ENCODE measurements around the gene CLIC5. TPM values are rescaled to one million over a fixed set of nuclear protein-coding genes. Genes with fewer than 3 reads are reported as not detected.

Gene CLIC5
- total RNA-seq, 1 donor from 2014 or later = 10.9 TPM

DNA sequence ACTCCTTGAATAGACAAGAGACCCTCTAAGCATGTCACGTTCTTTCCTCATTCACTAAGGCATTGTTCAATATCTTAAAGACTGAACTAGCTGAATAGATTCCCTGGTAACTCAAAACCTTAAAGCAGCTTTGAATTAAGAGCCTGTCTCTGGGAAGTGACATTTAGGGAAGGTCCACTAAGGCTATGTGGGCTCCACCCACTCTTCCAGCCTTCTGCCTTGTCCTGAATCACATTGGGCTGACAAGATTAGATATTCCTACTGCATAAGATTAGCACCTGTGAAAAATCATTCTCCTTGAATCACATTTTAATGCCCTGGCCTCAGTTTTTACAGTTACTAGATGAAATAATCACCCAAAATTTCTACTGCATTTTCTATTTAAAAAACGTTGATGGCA lies 36.3 kb downstream of the CLIC5 start:
- Mint-ChIP-seq H3K4me1 (ENCODE audit: unreplicated experiment) (no peaks in the 10 kb centered on the region), H3K4me3 (ENCODE audit: unreplicated experiment) (no peak overlapping the region), H3K9me3 (ENCODE audit: unreplicated experiment) (no peaks in the 10 kb centered on the region), H3K36me3 (ENCODE audit: low read depth, unreplicated experiment) (no peaks in the 10 kb centered on the region), H3K27me3 (ENCODE audit: unreplicated experiment) (no peaks in the 10 kb centered on the region), H3K27ac (ENCODE audit: unreplicated experiment) (no peak overlapping the region)
- TF ChIP-seq, protein P1, sequence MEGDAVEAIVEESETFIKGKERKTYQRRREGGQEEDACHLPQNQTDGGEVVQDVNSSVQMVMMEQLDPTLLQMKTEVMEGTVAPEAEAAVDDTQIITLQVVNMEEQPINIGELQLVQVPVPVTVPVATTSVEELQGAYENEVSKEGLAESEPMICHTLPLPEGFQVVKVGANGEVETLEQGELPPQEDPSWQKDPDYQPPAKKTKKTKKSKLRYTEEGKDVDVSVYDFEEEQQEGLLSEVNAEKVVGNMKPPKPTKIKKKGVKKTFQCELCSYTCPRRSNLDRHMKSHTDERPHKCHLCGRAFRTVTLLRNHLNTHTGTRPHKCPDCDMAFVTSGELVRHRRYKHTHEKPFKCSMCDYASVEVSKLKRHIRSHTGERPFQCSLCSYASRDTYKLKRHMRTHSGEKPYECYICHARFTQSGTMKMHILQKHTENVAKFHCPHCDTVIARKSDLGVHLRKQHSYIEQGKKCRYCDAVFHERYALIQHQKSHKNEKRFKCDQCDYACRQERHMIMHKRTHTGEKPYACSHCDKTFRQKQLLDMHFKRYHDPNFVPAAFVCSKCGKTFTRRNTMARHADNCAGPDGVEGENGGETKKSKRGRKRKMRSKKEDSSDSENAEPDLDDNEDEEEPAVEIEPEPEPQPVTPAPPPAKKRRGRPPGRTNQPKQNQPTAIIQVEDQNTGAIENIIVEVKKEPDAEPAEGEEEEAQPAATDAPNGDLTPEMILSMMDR (IDR thresholded peaks at IDR 0.05; ENCODE audit: unreplicated experiment) = no peak
- DNase-seq (ENCODE audit: low spot score) = no peak

DNA sequence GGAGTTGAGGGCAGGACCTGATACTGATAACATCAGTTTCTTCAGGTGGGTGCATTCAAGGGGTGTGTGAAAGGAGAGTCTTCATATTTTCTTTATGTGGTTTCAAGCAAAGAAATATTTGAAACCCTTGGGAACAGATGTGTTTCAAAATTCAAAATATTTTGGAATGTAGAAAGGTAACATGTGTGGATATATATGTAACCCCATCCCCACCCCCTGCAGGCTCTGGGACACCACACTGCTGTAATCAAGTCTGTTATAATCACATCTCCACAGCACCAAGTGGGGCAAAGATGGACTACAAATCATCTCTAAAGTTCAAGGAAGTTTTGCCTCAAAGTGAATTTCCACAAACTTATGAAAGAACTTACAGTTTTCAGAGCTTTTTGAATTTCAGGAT lies 41.1 kb downstream of the CLIC5 start:
- H3K9me3 Mint-ChIP-seq (ENCODE audit: unreplicated experiment) = no peaks in the 10 kb centered on the region
- no peaks in the 10 kb centered on the region for H3K36me3 Mint-ChIP-seq (ENCODE audit: low read depth, unreplicated experiment)
- no peak overlapping the region for H3K27ac Mint-ChIP-seq (ENCODE audit: unreplicated experiment)
- TF ChIP-seq, protein P1 (IDR thresholded peaks at IDR 0.05; ENCODE audit: unreplicated experiment) = no peak
- H3K4me3 Mint-ChIP-seq (ENCODE audit: unreplicated experiment) = no peak overlapping the region
- H3K27me3 Mint-ChIP-seq (ENCODE audit: unreplicated experiment) = no peaks in the 10 kb centered on the region
- peaks cover 10% of the 10 kb centered on the region for H3K4me1 Mint-ChIP-seq (ENCODE audit: unreplicated experiment)
- DNase-seq (ENCODE audit: low spot score) = no peak

DNA sequence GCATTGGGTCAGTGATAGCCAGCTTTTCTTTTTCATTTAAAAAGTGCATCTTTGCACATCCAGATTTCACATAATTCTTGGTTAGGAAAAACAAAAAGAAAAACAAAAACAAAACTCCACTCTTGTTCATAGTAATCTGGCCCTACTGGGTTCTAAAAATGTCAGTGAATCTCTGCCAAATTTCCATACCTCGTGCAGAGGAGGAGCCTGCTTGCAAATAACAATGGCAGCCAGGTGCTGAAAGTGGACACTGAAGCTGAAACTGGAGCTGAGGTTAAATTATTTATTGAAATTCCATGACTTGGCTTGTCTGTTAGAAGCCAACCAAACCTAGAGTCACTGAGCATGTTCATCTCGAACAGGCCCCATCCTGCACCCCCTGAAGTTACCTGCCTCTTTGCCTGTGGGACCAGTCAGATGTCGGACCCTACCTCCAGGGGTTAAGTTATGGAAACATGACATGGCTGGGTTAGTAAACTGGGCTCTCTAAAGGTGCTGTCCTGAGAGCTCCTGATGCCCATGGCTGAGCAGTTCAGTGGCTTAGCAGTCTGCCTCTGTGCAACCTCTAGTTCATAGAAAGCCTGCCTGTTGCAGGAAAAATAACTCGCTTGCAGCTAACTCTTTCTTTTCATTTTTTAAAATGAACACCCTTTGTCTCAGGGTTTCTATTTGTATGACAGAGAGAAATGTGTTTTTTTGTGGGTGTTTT lies 42.7 kb downstream of the CLIC5 start:
- TF ChIP-seq, protein P1 (IDR thresholded peaks at IDR 0.05; ENCODE audit: unreplicated experiment) = no peak
- no peaks in the 10 kb centered on the region for H3K9me3 Mint-ChIP-seq (ENCODE audit: unreplicated experiment)
- H3K27me3 Mint-ChIP-seq (ENCODE audit: unreplicated experiment) = no peaks in the 10 kb centered on the region
- no peak overlapping the region for H3K4me3 Mint-ChIP-seq (ENCODE audit: unreplicated experiment)
- H3K36me3 Mint-ChIP-seq (ENCODE audit: low read depth, unreplicated experiment) = no peaks in the 10 kb centered on the region
- peaks cover 10% of the 10 kb centered on the region for H3K4me1 Mint-ChIP-seq (ENCODE audit: unreplicated experiment)
- H3K27ac Mint-ChIP-seq (ENCODE audit: unreplicated experiment) = no peak overlapping the region
- DNase-seq (ENCODE audit: low spot score) = no peak

DNA sequence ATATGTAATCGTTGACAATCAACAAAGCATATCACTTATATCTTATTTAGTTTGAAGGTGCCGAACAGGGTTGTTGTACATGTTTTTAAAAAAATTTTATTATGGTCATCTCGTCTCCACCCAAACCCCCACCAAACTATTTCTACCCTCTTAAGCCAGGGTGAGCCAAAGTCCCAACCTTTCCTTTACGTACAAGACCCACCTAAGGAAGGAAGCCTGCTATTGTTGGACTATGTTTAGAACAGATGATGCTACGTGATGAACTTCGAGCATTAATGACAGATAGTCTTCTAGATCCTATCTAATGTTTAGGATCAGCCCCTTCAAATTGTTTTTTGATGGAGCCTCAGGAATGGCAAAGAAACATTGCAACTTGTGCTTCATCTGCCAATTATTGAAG lies 44.4 kb downstream of the CLIC5 start:
- no peak for DNase-seq (ENCODE audit: low spot score)
- TF ChIP-seq, protein P1 (IDR thresholded peaks at IDR 0.05; ENCODE audit: unreplicated experiment) = no peak
- H3K27ac Mint-ChIP-seq (ENCODE audit: unreplicated experiment) = no peak overlapping the region
- H3K36me3 Mint-ChIP-seq (ENCODE audit: low read depth, unreplicated experiment) = no peaks in the 10 kb centered on the region
- H3K9me3 Mint-ChIP-seq (ENCODE audit: unreplicated experiment) = no peaks in the 10 kb centered on the region
- peaks cover 10% of the 10 kb centered on the region for H3K4me1 Mint-ChIP-seq (ENCODE audit: unreplicated experiment)
- H3K27me3 Mint-ChIP-seq (ENCODE audit: unreplicated experiment) = peaks cover 2% of the 10 kb centered on the region
- H3K4me3 Mint-ChIP-seq (ENCODE audit: unreplicated experiment) = no peak overlapping the region

DNA sequence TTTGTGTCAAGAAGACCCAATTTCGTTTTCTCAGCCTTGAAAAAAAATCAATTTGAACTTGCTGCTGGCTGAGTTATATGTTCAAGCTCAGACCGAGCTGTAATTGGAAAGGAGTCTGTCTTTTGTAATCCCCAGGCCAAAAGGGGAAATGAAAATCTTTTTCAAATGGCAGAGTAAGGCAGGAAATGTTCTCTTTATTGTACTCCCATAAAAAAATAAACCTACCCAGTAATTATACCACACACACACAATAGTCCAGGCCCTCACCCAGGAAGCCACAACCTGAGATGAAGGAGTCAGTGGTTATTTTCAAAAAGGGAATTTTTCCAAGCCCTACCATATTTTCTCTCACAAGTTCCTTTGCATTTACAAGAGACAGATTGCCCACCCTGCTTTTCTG lies 45.3 kb downstream of the CLIC5 start:
- TF ChIP-seq, protein P1 (IDR thresholded peaks at IDR 0.05; ENCODE audit: unreplicated experiment) = no peak
- no peak for DNase-seq (ENCODE audit: low spot score)

More for the DNA sequence above, 45.3 kb downstream of the CLIC5 start:
- H3K9me3 Mint-ChIP-seq (ENCODE audit: unreplicated experiment) = no peaks in the 10 kb centered on the region
- no peaks in the 10 kb centered on the region for H3K36me3 Mint-ChIP-seq (ENCODE audit: low read depth, unreplicated experiment)
- H3K4me3 Mint-ChIP-seq (ENCODE audit: unreplicated experiment) = no peak overlapping the region
- peaks cover 2% of the 10 kb centered on the region for H3K27me3 Mint-ChIP-seq (ENCODE audit: unreplicated experiment)
- peaks cover 10% of the 10 kb centered on the region for H3K4me1 Mint-ChIP-seq (ENCODE audit: unreplicated experiment)
- H3K27ac Mint-ChIP-seq (ENCODE audit: unreplicated experiment) = no peak overlapping the region

Measured in endothelial cell (in vitro differentiated cells).